Smooth muscle cell (in vitro differentiated cells): ENCODE measurements around the gene PDE4D. TPM values are rescaled to one million over a fixed set of nuclear protein-coding genes. Genes with fewer than 3 reads are reported as not detected.

Source experiments
- DNase-seq: peaks from one replicate; lab custom pipeline; 2025; ENCODE audit not compliant: unreplicated experiment; lab: John Stamatoyannopoulos, UW
- H2AFZ ChIP-seq: fragments of 200-600 bp; sonication (generic); 2 replicates; pipeline ENCODE4 v1.6.0; 2016; ENCODE audit warnings: antibody characterized with exemption, low read depth, mild to moderate bottlenecking
- H3F3A ChIP-seq: fragments of 200-600 bp; sonication (generic); 2 replicates; pipeline ENCODE4 v1.6.0; 2017; ENCODE audit warnings: antibody characterized with exemption, low read depth
- H3K27ac ChIP-seq: fragments of 200-600 bp; sonication (generic); 2 replicates; pipeline ENCODE4 v1.5.1; 2016; ENCODE audit warnings: low read depth, mild to moderate bottlenecking
- H3K27me3 ChIP-seq: fragments of 200-600 bp; sonication (generic); 2 replicates; pipeline ENCODE4 v1.6.1; 2016; ENCODE audit warnings: low read depth, mild to moderate bottlenecking
- H3K36me3 ChIP-seq: fragments of 200-600 bp; sonication (generic); 2 replicates; pipeline ENCODE4 v1.5.1; 2016; ENCODE audit warnings: low read depth
- H3K4me1 ChIP-seq: fragments of 200-600 bp; sonication (generic); 2 replicates; pipeline ENCODE4 v1.5.1; 2016; ENCODE audit warnings: low read depth
- H3K4me2 ChIP-seq: fragments of 200-600 bp; sonication (generic); 2 replicates; pipeline ENCODE4 v1.6.0; 2016; ENCODE audit warnings: mild to moderate bottlenecking
- H3K4me3 ChIP-seq: fragments of 200-600 bp; sonication (generic); 2 replicates; pipeline ENCODE4 v1.5.1; 2016; ENCODE audit warnings: mild to moderate bottlenecking
- H3K79me2 ChIP-seq: fragments of 200-600 bp; sonication (generic); 2 replicates; pipeline ENCODE4 v1.6.0; 2016; ENCODE audit warnings: low read depth, mild to moderate bottlenecking
- H3K9ac ChIP-seq: fragments of 200-600 bp; sonication (generic); 2 replicates; pipeline ENCODE4 v1.6.0; 2016; ENCODE audit warnings: low read depth
- H3K9me3 ChIP-seq: fragments of 200-600 bp; sonication (generic); replicated peaks from 2 replicates; pipeline ENCODE4 v1.5.1; 2016; ENCODE audit warnings: low read depth
- H4K20me1 ChIP-seq: fragments of 200-600 bp; sonication (generic); 2 replicates; pipeline ENCODE4 v1.6.0; 2016; ENCODE audit warnings: low read depth
- CTCF ChIP-seq: fragments of 200-600 bp; sonication (generic); IDR thresholded peaks from 2 replicates; pipeline ENCODE4 v1.5.1; 2017; ENCODE audit warnings: borderline replicate concordance, mild to moderate bottlenecking, antibody characterized with exemption; ENCODE audit not compliant: insufficient read depth, poor library complexity, severe bottlenecking
- WGBS: methylation state at CpG from one replicate; pipeline ENCODE4 v1.1.7; 2016; ENCODE audit warnings: low lambda C conversion rate; 5-methylcytosine and 5-hydroxymethylcytosine counted together
- polyA plus RNA-seq: library from polyadenylated mRNA; unstranded; fragments of >200 nt; fragmentation: Nextera tagmentation; extraction: Ambion mirVana; gene quantifications from 2 replicates; pipeline ENCODE4 v1.2.1, GENCODE V29; 2016
- total RNA-seq: library from RNA; depleted of rRNA; stranded (reverse); fragments of >200 nt; gene quantifications from 2 replicates; pipeline ENCODE4 v1.2.3, GENCODE V29; 2014

Gene PDE4D
- total and polyA plus RNA-seq, 2 experiments from 2014 or later = 16.4 to 61.0 TPM

GRCh38 chr5:59620535-59621212, 272.9 kb downstream of the PDE4D start:
- Histone ChIP-seq H3K9me3 (no peaks in the 10 kb centered on the region), H3K4me2 (no peak overlapping the region)

GRCh38 chr5:59618644-59619043, 274.9 kb downstream of the PDE4D start:
- TF ChIP-seq CTCF = no peak
- H3K27ac ChIP-seq = no peak overlapping the region
- no peaks in the 10 kb centered on the region for H3K79me2 ChIP-seq
- H4K20me1 ChIP-seq = peaks cover 54% of the 10 kb centered on the region
- H3K4me1 ChIP-seq = no peaks in the 10 kb centered on the region
- H3K36me3 ChIP-seq = no peaks in the 10 kb centered on the region
- no peak overlapping the region for H3K9ac ChIP-seq
- no peaks in the 10 kb centered on the region for H3K27me3 ChIP-seq
- H3K9me3 ChIP-seq = no peaks in the 10 kb centered on the region
- 94% methylated on average over 3 of the region's 3 CpGs for WGBS
- no peak overlapping the region for H2AFZ ChIP-seq
- H3K4me3 ChIP-seq = no peak overlapping the region
- no peak for DNase-seq
- H3K4me2 ChIP-seq = no peak overlapping the region
- H3F3A ChIP-seq = no peaks in the 10 kb centered on the region

More at GRCh38 chr5:59620535-59621212, 272.9 kb downstream of the PDE4D start:
- H3K4me1 ChIP-seq = no peaks in the 10 kb centered on the region
- no peak overlapping the region for H3K4me3 ChIP-seq
- H4K20me1 ChIP-seq = peaks cover 48% of the 10 kb centered on the region
- no peaks in the 10 kb centered on the region for H3K79me2 ChIP-seq
- no peaks in the 10 kb centered on the region for H3F3A ChIP-seq
- no peak overlapping the region for H3K9ac ChIP-seq
- H3K27me3 ChIP-seq = no peaks in the 10 kb centered on the region
- DNase-seq = no peak
- no peaks in the 10 kb centered on the region for H3K36me3 ChIP-seq
- TF ChIP-seq CTCF = no peak
- H3K27ac ChIP-seq = no peak overlapping the region
- H2AFZ ChIP-seq = no peak overlapping the region

- Histone ChIP-seq H3K4me2 (no peak overlapping the region), H4K20me1 (peaks cover 50% of the 10 kb centered on the region), H3K36me3 (no peaks in the 10 kb centered on the region), H3K9me3 (no peaks in the 10 kb centered on the region), H3K4me1 (no peaks in the 10 kb centered on the region), H3F3A (no peaks in the 10 kb centered on the region), H3K4me3 (no peak overlapping the region), H3K9ac (no peak overlapping the region), H3K27ac (no peak overlapping the region), H3K79me2 (no peaks in the 10 kb centered on the region), H2AFZ (no peak overlapping the region), H3K27me3 (no peaks in the 10 kb centered on the region)
- WGBS = 94% methylated on average over 9 of the region's 9 CpGs
- no peak for TF ChIP-seq CTCF
- DNase-seq = no peak
Observed at GRCh38 chr5:59617186-59617771, 276.2 kb downstream of the PDE4D start.

- H3K9me3 ChIP-seq = no peaks in the 10 kb centered on the region
Observed at GRCh38 chr5:59616413-59616812, 277.1 kb downstream of the PDE4D start.

More at GRCh38 chr5:59616413-59616812, 277.1 kb downstream of the PDE4D start:
- H2AFZ ChIP-seq = no peak overlapping the region
- no peak overlapping the region for H3K27ac ChIP-seq
- WGBS = 83% methylated on average over 1 of the region's 1 CpG
- no peak overlapping the region for H3K4me3 ChIP-seq
- no peak overlapping the region for H3K4me2 ChIP-seq
- H3K9ac ChIP-seq = no peak overlapping the region
- H3K36me3 ChIP-seq = no peaks in the 10 kb centered on the region
- no peaks in the 10 kb centered on the region for H3K79me2 ChIP-seq
- no peaks in the 10 kb centered on the region for H3K27me3 ChIP-seq
- no peak for TF ChIP-seq CTCF
- H4K20me1 ChIP-seq = peaks cover 41% of the 10 kb centered on the region
- H3F3A ChIP-seq = no peaks in the 10 kb centered on the region
- no peaks in the 10 kb centered on the region for H3K4me1 ChIP-seq
- DNase-seq = no peak
